ENCODE results near the gene CENPV. TPM values are rescaled to one million over a fixed set of nuclear protein-coding genes. Genes with fewer than 3 reads are reported as not detected.
A peak's percentile ranks its signal among the peaks of the same experiment; 100 is the strongest.
"Not testable (repeated sequence)": the region's sequence is repeated elsewhere in the genome, so short reads cannot be mapped to it uniquely, and the experiment has no call there.

The CENPV gene
- polyA plus RNA-seq (ENCODE audit: insufficient read length in 3 of 3), result 10 to 100 TPM; 71.8 to 90.3 (median 76.7) TPM
- long read RNA-seq, donor 1, transcript CENPV-201 (5 exons, 1,165 nt), result major isoform, 23 of 4,083 reads
- long read RNA-seq, donor 1, partial matches to known transcripts, result 3,504 of 4,083 reads
- long read RNA-seq, donor 1, other reads (novel, unspliced or antisense), result 545 of 4,083 reads
- long read RNA-seq, donor 2, transcript CENPV-201 (5 exons, 1,165 nt), result major isoform, 19 of 1,267 reads
- long read RNA-seq, donor 2, partial matches to known transcripts, result 1,156 of 1,267 reads
- long read RNA-seq, donor 2, other reads (novel, unspliced or antisense), result 82 of 1,267 reads
- long read RNA-seq, donor 3, transcript CENPV-201 (5 exons, 1,165 nt), result major isoform, 26 of 2,488 reads
- long read RNA-seq, donor 3, partial matches to known transcripts, result 2,123 of 2,488 reads
- long read RNA-seq, donor 3, other reads (novel, unspliced or antisense), result 333 of 2,488 reads
- long read RNA-seq, donor 4, transcript CENPV-201 (5 exons, 1,165 nt), result major isoform, 13 of 964 reads
- long read RNA-seq, donor 4, partial matches to known transcripts, result 578 of 964 reads
- long read RNA-seq, donor 4, other reads (novel, unspliced or antisense), result 366 of 964 reads
- long read RNA-seq, donor 5, transcript CENPV-201 (5 exons, 1,165 nt), result major isoform, 16 of 1,435 reads
- long read RNA-seq, donor 5, partial matches to known transcripts, result 1,190 of 1,435 reads
- long read RNA-seq, donor 5, other reads (novel, unspliced or antisense), result 223 of 1,435 reads
- long read RNA-seq, donor 6, transcript CENPV-201 (5 exons, 1,165 nt), result major isoform, 20 of 2,447 reads
- long read RNA-seq, donor 6, partial matches to known transcripts, result 2,369 of 2,447 reads
- long read RNA-seq, donor 6, other reads (novel, unspliced or antisense), result 54 of 2,447 reads
- long read RNA-seq, donor 7, transcript CENPV-203 (5 exons, 1,770 nt), result minor isoform, 6 of 2,403 reads
- long read RNA-seq, donor 7, transcript CENPV-201 (5 exons, 1,165 nt), result major isoform, 37 of 2,403 reads
- long read RNA-seq, donor 7, partial matches to known transcripts, result 2,006 of 2,403 reads
- long read RNA-seq, donor 7, other reads (novel, unspliced or antisense), result 351 of 2,403 reads
- long read RNA-seq, donor 8, transcript CENPV-201 (5 exons, 1,165 nt), result major isoform, 10 of 350 reads
- long read RNA-seq, donor 8, partial matches to known transcripts, result 311 of 350 reads
- long read RNA-seq, donor 8, other reads (novel, unspliced or antisense), result 27 of 350 reads
- long read RNA-seq, donor 9, transcript CENPV-207 (1 exons, 671 nt), result minor isoform, 6 of 1,047 reads
- long read RNA-seq, donor 9, transcript CENPV-201 (5 exons, 1,165 nt), result major isoform, 25 of 1,047 reads
- long read RNA-seq, donor 9, partial matches to known transcripts, result 621 of 1,047 reads
- long read RNA-seq, donor 9, other reads (novel, unspliced or antisense), result 391 of 1,047 reads
- long read RNA-seq, donor 10, transcript CENPV-201 (5 exons, 1,165 nt), result major isoform, 20 of 2,322 reads
- long read RNA-seq, donor 10, transcript CENPV-207 (1 exons, 671 nt), result minor isoform, 5 of 2,322 reads
- long read RNA-seq, donor 10, partial matches to known transcripts, result 2,080 of 2,322 reads
- long read RNA-seq, donor 10, other reads (novel, unspliced or antisense), result 212 of 2,322 reads
- long read RNA-seq, donor 11, transcript CENPV-201 (5 exons, 1,165 nt), result major isoform, 12 of 716 reads
- long read RNA-seq, donor 11, partial matches to known transcripts, result 469 of 716 reads
- long read RNA-seq, donor 11, other reads (novel, unspliced or antisense), result 230 of 716 reads
- long read RNA-seq, donor 12, transcript CENPV-201 (5 exons, 1,165 nt), result major isoform, 21 of 941 reads
- long read RNA-seq, donor 12, transcript CENPV-203 (5 exons, 1,770 nt), result minor isoform, 7 of 941 reads
- long read RNA-seq, donor 12, partial matches to known transcripts, result 541 of 941 reads
- long read RNA-seq, donor 12, other reads (novel, unspliced or antisense), result 367 of 941 reads
- long read RNA-seq, donor 13, transcript CENPV-201 (5 exons, 1,165 nt), result major isoform, 5 of 711 reads
- long read RNA-seq, donor 13, partial matches to known transcripts, result 488 of 711 reads
- long read RNA-seq, donor 13, other reads (novel, unspliced or antisense), result 212 of 711 reads
- long read RNA-seq, donor 14, result 0 reads
- long read RNA-seq, donor 15, result 0 reads
- long read RNA-seq, donor 16, transcript CENPV-207 (1 exons, 671 nt), result minor isoform, 5 of 26 reads
- long read RNA-seq, donor 16, transcript CENPV-201 (5 exons, 1,165 nt), result major isoform, 19 of 26 reads
- long read RNA-seq, donor 16, partial matches to known transcripts, result 0 of 26 reads
- long read RNA-seq, donor 16, other reads (novel, unspliced or antisense), result 0 of 26 reads

- DNase-seq, result peak; percentile 46
Observed at GRCh38 chr17:16353317-16354174, at the start of gene CENPV. Gene CENPV (minus strand): TSS chr17:16353469. CDS start chr17:16353436, 33 bp downstream.

- DNase-seq, result no peak
Observed at GRCh38 chr17:16398270-16399267, 45.3 kb upstream of the CENPV start.

- DNase-seq, result not testable (repeated sequence)
Observed at GRCh38 chr17:16396693-16397092, 43.4 kb upstream of the CENPV start.

GRCh38 chr17:16395887-16396286 is 42.6 kb upstream of the CENPV start:
- not testable (repeated sequence) for DNase-seq

GRCh38 chr17:16392491-16392890 is 39.2 kb upstream of the CENPV start:
- DNase-seq, result not testable (repeated sequence)

GRCh38 chr17:16391451-16391850 is 38.2 kb upstream of the CENPV start:
- no peak for DNase-seq

- not testable (repeated sequence) for DNase-seq
Observed at GRCh38 chr17:16386126-16386507, 32.8 kb upstream of the CENPV start.

GRCh38 chr17:16384557-16384956 is 31.3 kb upstream of the CENPV start:
- no peak for DNase-seq

- no peak for DNase-seq
Observed at GRCh38 chr17:16383772-16384287, 30.6 kb upstream of the CENPV start.

- DNase-seq, result no peak
Observed at GRCh38 chr17:16383216-16383615, 29.9 kb upstream of the CENPV start.

GRCh38 chr17:16381496-16381820 is 28.2 kb upstream of the CENPV start:
- no peak for DNase-seq

- peak; percentile 97 for DNase-seq
Observed at GRCh38 chr17:16380640-16381495, 27.6 kb upstream of the CENPV start, which contains the start of gene UBB. Gene UBB (plus strand): TSS chr17:16381091. CDS start chr17:16381908, 817 bp downstream.

GRCh38 chr17:16379654-16380053 is 26.4 kb upstream of the CENPV start:
- DNase-seq, result no peak

- DNase-seq, result no peak
Observed at GRCh38 chr17:16378636-16379282, 25.5 kb upstream of the CENPV start.

- DNase-seq, result no peak
Observed at GRCh38 chr17:16377941-16378341, 24.7 kb upstream of the CENPV start.
